SJCRH30 (cell line): ENCODE measurements around the gene INSYN2A. TPM values are rescaled to one million over a fixed set of nuclear protein-coding genes. Genes with fewer than 3 reads are reported as not detected.
A peak's percentile ranks its signal among the peaks of the same experiment; 100 is the strongest.

ENCODE experiments used
- DNase-seq, 2 experiments: peaks; one replicate each; pipeline ENCODE4 v3.0.0-alpha.2; 2015 to 2020
- H3K27ac ChIP-seq: fragments of 250-450 bp; sonication (Bioruptor Pico); 2 replicates; pipeline ENCODE4 v1.5.1; 2020; ENCODE audit warnings: mild to moderate bottlenecking, moderate library complexity
- H3K27me3 ChIP-seq: fragments of 250-450 bp; sonication (Bioruptor Pico); 2 replicates; pipeline ENCODE4 v1.5.1; 2020; ENCODE audit warnings: mild to moderate bottlenecking, moderate library complexity
- H3K36me3 ChIP-seq: fragments of 250-450 bp; sonication (Bioruptor Pico); 2 replicates; pipeline ENCODE4 v1.5.1; 2020; ENCODE audit warnings: mild to moderate bottlenecking, moderate library complexity
- H3K4me1 ChIP-seq: fragments of 250-450 bp; sonication (Bioruptor Pico); 2 replicates; pipeline ENCODE4 v1.5.1; 2020; ENCODE audit warnings: mild to moderate bottlenecking, moderate library complexity
- H3K4me3 ChIP-seq: fragments of 250-450 bp; sonication (Bioruptor Pico); 2 replicates; pipeline ENCODE4 v1.5.1; 2020; ENCODE audit warnings: mild to moderate bottlenecking, moderate library complexity
- H3K9me3 ChIP-seq: fragments of 250-450 bp; sonication (Bioruptor Pico); replicated peaks from 2 replicates; pipeline ENCODE4 v1.5.1; 2020; ENCODE audit warnings: mild to moderate bottlenecking, moderate library complexity
- total RNA-seq: library from RNA; depleted of rRNA; stranded (reverse); fragments of >200 nt; shearing (Covaris generic); gene quantifications from 2 replicates; pipeline ENCODE4 v1.2.3, GENCODE V29; 2014

Gene INSYN2A
- total RNA-seq, 1 experiment from 2014 or later: 0.12 TPM

GRCh38 chr10:127184582-127184981, 11.8 kb downstream of the INSYN2A start:
- Histone ChIP-seq H3K4me3 (no peak overlapping the region), H3K9me3 (no peaks in the 10 kb centered on the region), H3K27me3 (no peaks in the 10 kb centered on the region), H3K36me3 (no peaks in the 10 kb centered on the region), H3K27ac (no peak overlapping the region), H3K4me1 (peaks cover 10% of the 10 kb centered on the region)
- DNase-seq: no peak

GRCh38 chr10:127182161-127182560, 14.2 kb downstream of the INSYN2A start:
- no peak for DNase-seq
- no peak overlapping the region for H3K27ac ChIP-seq
- H3K36me3 ChIP-seq: no peaks in the 10 kb centered on the region
- H3K4me1 ChIP-seq: no peaks in the 10 kb centered on the region
- H3K9me3 ChIP-seq: no peaks in the 10 kb centered on the region
- H3K4me3 ChIP-seq: no peak overlapping the region
- no peaks in the 10 kb centered on the region for H3K27me3 ChIP-seq

GRCh38 chr10:127179612-127180250, 16.7 kb downstream of the INSYN2A start:
- no peak overlapping the region for H3K4me3 ChIP-seq
- no peaks in the 10 kb centered on the region for H3K4me1 ChIP-seq
- H3K27ac ChIP-seq: no peak overlapping the region
- H3K36me3 ChIP-seq: no peaks in the 10 kb centered on the region
- no peaks in the 10 kb centered on the region for H3K27me3 ChIP-seq
- no peak for DNase-seq
- H3K9me3 ChIP-seq: no peaks in the 10 kb centered on the region

- Histone ChIP-seq H3K4me3 (no peak overlapping the region), H3K4me1 (no peaks in the 10 kb centered on the region), H3K27me3 (no peaks in the 10 kb centered on the region), H3K9me3 (no peaks in the 10 kb centered on the region), H3K36me3 (no peaks in the 10 kb centered on the region), H3K27ac (no peak overlapping the region)
- no peak for DNase-seq
Measured at GRCh38 chr10:127176649-127177048, 19.7 kb downstream of the INSYN2A start.

- DNase-seq: no peak
- Histone ChIP-seq H3K27ac (no peak overlapping the region), H3K27me3 (no peaks in the 10 kb centered on the region), H3K4me3 (no peak overlapping the region), H3K36me3 (0 out of 2 replicates have a peak, but pooled peaks cover 2% of the 10 kb centered on the region), H3K4me1 (no peaks in the 10 kb centered on the region), H3K9me3 (no peaks in the 10 kb centered on the region)
Measured at GRCh38 chr10:127175357-127176110, 20.9 kb downstream of the INSYN2A start.

- no peaks in the 10 kb centered on the region for H3K9me3 ChIP-seq
- no peaks in the 10 kb centered on the region for H3K27me3 ChIP-seq
- H3K27ac ChIP-seq: no peak overlapping the region
- H3K4me1 ChIP-seq: no peaks in the 10 kb centered on the region
- DNase-seq: no peak
- H3K36me3 ChIP-seq: 0 out of 2 replicates have a peak, but pooled peaks cover 2% of the 10 kb centered on the region
- H3K4me3 ChIP-seq: no peak overlapping the region
Measured at GRCh38 chr10:127174866-127175265, 21.5 kb downstream of the INSYN2A start.

- peaks cover 5% of the 10 kb centered on the region; the same call in 1 of the 2 replicates for H3K36me3 ChIP-seq
- H3K9me3 ChIP-seq: no peaks in the 10 kb centered on the region
- H3K4me3 ChIP-seq: no peak overlapping the region
- H3K27me3 ChIP-seq: no peaks in the 10 kb centered on the region
- no peak overlapping the region for H3K27ac ChIP-seq
- no peaks in the 10 kb centered on the region for H3K4me1 ChIP-seq
- DNase-seq: no peak
Measured at GRCh38 chr10:127168261-127168660, 28.1 kb downstream of the INSYN2A start.

- H3K4me3 ChIP-seq: no peak overlapping the region
- no peak overlapping the region; the same call in 1 of the 2 replicates for H3K27ac ChIP-seq
- peaks cover 3% of the 10 kb centered on the region; the same call in 1 of the 2 replicates for H3K36me3 ChIP-seq
- no peaks in the 10 kb centered on the region for H3K9me3 ChIP-seq
- peaks cover 26% of the 10 kb centered on the region for H3K4me1 ChIP-seq
- DNase-seq: no peak
- H3K27me3 ChIP-seq: no peaks in the 10 kb centered on the region
Measured at GRCh38 chr10:127162841-127163240, 33.5 kb downstream of the INSYN2A start.

- H3K27ac ChIP-seq: peak overlapping the region; percentile 89
- H3K4me1 ChIP-seq: peaks cover 37% of the 10 kb centered on the region
- peak; percentile 87 to 93 for DNase-seq
- peaks cover 3% of the 10 kb centered on the region; the same call in 1 of the 2 replicates for H3K36me3 ChIP-seq
- no peaks in the 10 kb centered on the region for H3K9me3 ChIP-seq
- H3K27me3 ChIP-seq: no peaks in the 10 kb centered on the region
- H3K4me3 ChIP-seq: no peak overlapping the region
Measured at GRCh38 chr10:127161482-127161881, 34.9 kb downstream of the INSYN2A start.

- no peaks in the 10 kb centered on the region for H3K36me3 ChIP-seq
- no peak overlapping the region for H3K4me3 ChIP-seq
- H3K27ac ChIP-seq: no peak overlapping the region
- H3K4me1 ChIP-seq: peaks cover 37% of the 10 kb centered on the region
- DNase-seq: no peak
- no peaks in the 10 kb centered on the region for H3K27me3 ChIP-seq
- no peaks in the 10 kb centered on the region for H3K9me3 ChIP-seq
Measured at GRCh38 chr10:127159648-127160245, 36.6 kb downstream of the INSYN2A start.

GRCh38 chr10:127158662-127159061, 37.7 kb downstream of the INSYN2A start:
- DNase-seq: peak in 1 of 2 experiments; percentile 34
- Histone ChIP-seq H3K27me3 (no peaks in the 10 kb centered on the region), H3K36me3 (no peaks in the 10 kb centered on the region), H3K9me3 (no peaks in the 10 kb centered on the region), H3K4me3 (no peak overlapping the region), H3K27ac (no peak overlapping the region), H3K4me1 (peaks cover 43% of the 10 kb centered on the region)

GRCh38 chr10:127157506-127158200, 38.7 kb downstream of the INSYN2A start:
- no peaks in the 10 kb centered on the region for H3K36me3 ChIP-seq
- H3K9me3 ChIP-seq: no peaks in the 10 kb centered on the region
- peak overlapping the region; percentile 66 for H3K27ac ChIP-seq
- no peaks in the 10 kb centered on the region for H3K27me3 ChIP-seq
- H3K4me1 ChIP-seq: peaks cover 50% of the 10 kb centered on the region
- no peak overlapping the region for H3K4me3 ChIP-seq
- DNase-seq: peak; percentile 61 to 77

- Histone ChIP-seq H3K4me1 (peaks cover 49% of the 10 kb centered on the region), H3K9me3 (no peaks in the 10 kb centered on the region), H3K27ac (peak overlapping the region; percentile 66), H3K4me3 (no peak overlapping the region), H3K36me3 (no peaks in the 10 kb centered on the region), H3K27me3 (no peaks in the 10 kb centered on the region)
- DNase-seq: peak in 1 of 2 experiments; percentile 46
Measured at GRCh38 chr10:127157089-127157488, 39.3 kb downstream of the INSYN2A start.

GRCh38 chr10:127154831-127155620, 41.4 kb downstream of the INSYN2A start:
- Histone ChIP-seq H3K4me1 (peaks cover 46% of the 10 kb centered on the region), H3K4me3 (no peak overlapping the region), H3K27ac (no peak overlapping the region), H3K9me3 (no peaks in the 10 kb centered on the region), H3K27me3 (no peaks in the 10 kb centered on the region), H3K36me3 (no peaks in the 10 kb centered on the region)
- DNase-seq: no peak
